ENCODE data around the gene ARHGEF1. TPM values are rescaled to one million over a fixed set of nuclear protein-coding genes. Genes with fewer than 3 reads are reported as not detected.

ARHGEF1 gene
- total RNA-seq, 1 experiment from 2014 or later: 106 TPM

GRCh38 chr19:41901707-41902360 lies 18.9 kb downstream of the ARHGEF1 start:
- DNase-seq (ENCODE audit: unreplicated experiment): no peak
- H3K36me3 Mint-ChIP-seq (ENCODE audit: insufficient read depth, unreplicated experiment): peaks cover 89% of the 10 kb centered on the region
- H3K27ac Mint-ChIP-seq (ENCODE audit: low read depth, unreplicated experiment): no peak overlapping the region
- BruUV-seq (replicated peaks): no TSS peak
- no peaks in the 10 kb centered on the region for H3K9me3 Mint-ChIP-seq (ENCODE audit: unreplicated experiment)
- no peak overlapping the region for H3K4me3 Mint-ChIP-seq (ENCODE audit: unreplicated experiment)
- no peak for TF ChIP-seq CTCF (IDR thresholded peaks at IDR 0.05; ENCODE audit: unreplicated experiment)
- intact Hi-C loops (cut with micrococcal nuclease): no loop called here
- no peaks in the 10 kb centered on the region for H3K27me3 Mint-ChIP-seq (ENCODE audit: insufficient read depth, unreplicated experiment)
- H3K4me1 Mint-ChIP-seq (ENCODE audit: insufficient read depth, unreplicated experiment): no peaks in the 10 kb centered on the region
- CTCF ChIA-PET: interaction anchor here (0.7 to 0.8 kb wide), 2 partner anchors 34 to 51 kb away, joined by 3 read pairs; no protein-coding TSS in a partner anchor
- POLR2A ChIA-PET: no interaction called here

- BruUV-seq (replicated peaks): no TSS peak
- CTCF ChIA-PET: interaction anchor here (0.7 kb wide), 3 partner anchors 31 to 48 kb away, joined by 3 read pairs; no protein-coding TSS in a partner anchor
- H3K27me3 Mint-ChIP-seq (ENCODE audit: insufficient read depth, unreplicated experiment): no peaks in the 10 kb centered on the region
- DNase-seq (ENCODE audit: unreplicated experiment): no peak
- intact Hi-C loops (cut with micrococcal nuclease): no loop called here
- H3K9me3 Mint-ChIP-seq (ENCODE audit: unreplicated experiment): no peaks in the 10 kb centered on the region
- POLR2A ChIA-PET: no interaction called here
- H3K36me3 Mint-ChIP-seq (ENCODE audit: insufficient read depth, unreplicated experiment): peaks cover 91% of the 10 kb centered on the region
- no peak for TF ChIP-seq CTCF (IDR thresholded peaks at IDR 0.05; ENCODE audit: unreplicated experiment)
- no peaks in the 10 kb centered on the region for H3K4me1 Mint-ChIP-seq (ENCODE audit: insufficient read depth, unreplicated experiment)
- H3K4me3 Mint-ChIP-seq (ENCODE audit: unreplicated experiment): no peak overlapping the region
- no peak overlapping the region for H3K27ac Mint-ChIP-seq (ENCODE audit: low read depth, unreplicated experiment)
Measured at GRCh38 chr19:41902594-41902993, 19.6 kb downstream of the ARHGEF1 start.

DNA sequence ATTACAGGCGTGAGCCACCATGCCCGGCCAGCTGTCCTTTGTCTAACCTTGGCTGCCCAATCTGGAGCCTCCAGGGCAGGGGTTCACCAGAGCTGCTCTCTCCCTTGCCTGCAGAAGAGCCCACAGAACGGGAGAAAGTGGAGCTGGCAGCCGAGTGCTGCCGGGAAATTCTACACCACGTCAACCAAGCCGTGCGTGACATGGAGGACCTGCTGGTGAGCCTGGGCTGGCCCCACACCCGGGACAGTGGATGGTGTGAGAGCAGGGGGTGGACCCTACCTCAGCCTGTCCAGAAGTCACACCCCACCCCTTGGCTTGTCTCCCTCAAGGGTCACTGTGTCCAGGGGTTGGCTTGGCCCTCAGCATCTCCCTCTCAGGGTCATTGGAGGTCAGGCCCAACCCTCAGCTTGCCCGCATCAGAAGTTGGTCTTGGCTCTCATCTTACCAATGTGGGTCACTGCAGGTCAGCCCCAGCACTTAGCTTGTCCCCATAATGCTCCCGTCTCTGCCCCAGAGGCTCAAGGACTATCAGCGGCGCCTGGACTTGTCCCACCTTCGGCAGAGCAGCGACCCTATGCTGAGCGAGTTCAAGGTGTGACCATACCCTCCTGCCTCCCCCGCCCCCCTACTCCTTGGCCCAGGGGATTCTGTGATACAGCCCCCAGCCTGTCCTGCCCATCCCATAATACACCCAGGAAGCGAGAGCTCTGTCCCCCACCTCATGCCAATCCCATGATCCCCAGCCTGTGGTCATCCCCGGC lies 20.4 kb downstream of the ARHGEF1 start:
- Mint-ChIP-seq H3K27ac (ENCODE audit: low read depth, unreplicated experiment) (no peak overlapping the region), H3K9me3 (ENCODE audit: unreplicated experiment) (no peaks in the 10 kb centered on the region), H3K36me3 (ENCODE audit: insufficient read depth, unreplicated experiment) (peaks cover 83% of the 10 kb centered on the region), H3K4me1 (ENCODE audit: insufficient read depth, unreplicated experiment) (no peaks in the 10 kb centered on the region), H3K27me3 (ENCODE audit: insufficient read depth, unreplicated experiment) (no peaks in the 10 kb centered on the region), H3K4me3 (ENCODE audit: unreplicated experiment) (no peak overlapping the region)
- no TSS peak for BruUV-seq (replicated peaks)
- POLR2A ChIA-PET: no interaction called here
- no peak for TF ChIP-seq CTCF (IDR thresholded peaks at IDR 0.05; ENCODE audit: unreplicated experiment)
- intact Hi-C loops (cut with micrococcal nuclease): no loop called here
- CTCF ChIA-PET: interaction anchor here (0.6 to 1.0 kb wide), 4 partner anchors 15 to 205 kb away, joined by 3 read pairs; no protein-coding TSS in a partner anchor
- no peak for DNase-seq (ENCODE audit: unreplicated experiment)

DNA sequence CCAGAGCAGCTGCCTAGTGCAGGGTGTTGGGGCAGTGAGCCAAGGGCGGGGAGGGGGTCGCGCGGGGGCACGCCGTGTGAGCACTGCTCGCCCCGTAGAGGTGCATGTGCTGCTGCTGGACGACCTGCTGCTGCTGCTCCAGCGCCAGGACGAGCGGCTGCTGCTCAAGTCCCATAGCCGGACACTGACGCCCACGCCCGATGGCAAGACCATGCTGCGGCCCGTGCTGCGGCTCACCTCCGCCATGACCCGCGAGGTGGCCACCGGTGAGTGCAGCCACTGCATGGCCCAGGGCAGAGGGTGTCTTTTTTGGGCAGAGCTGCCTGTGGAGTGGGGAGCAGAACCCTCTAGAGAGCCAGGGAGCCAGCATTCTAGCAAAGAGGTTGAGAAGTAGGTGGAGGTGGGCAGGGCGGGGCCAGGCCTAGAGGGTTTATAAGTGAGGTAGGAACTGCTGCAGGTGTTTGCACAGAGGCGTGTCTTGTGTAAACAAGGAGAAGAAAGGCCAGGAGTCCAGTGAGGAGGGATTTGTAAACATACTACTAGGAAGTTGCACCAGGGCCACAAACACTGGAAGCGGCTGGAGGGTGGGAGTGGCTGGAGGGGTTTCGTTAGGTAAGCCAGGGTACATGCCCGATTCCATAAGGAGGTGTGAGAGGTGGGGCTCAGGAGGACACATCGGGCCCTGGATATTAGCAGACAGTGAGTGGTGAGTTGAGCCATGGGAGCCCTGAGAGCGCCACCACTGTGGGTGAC lies 21.3 kb downstream of the ARHGEF1 start:
- Mint-ChIP-seq H3K4me1 (ENCODE audit: insufficient read depth, unreplicated experiment) (no peaks in the 10 kb centered on the region), H3K27me3 (ENCODE audit: insufficient read depth, unreplicated experiment) (no peaks in the 10 kb centered on the region), H3K27ac (ENCODE audit: low read depth, unreplicated experiment) (no peak overlapping the region), H3K9me3 (ENCODE audit: unreplicated experiment) (no peaks in the 10 kb centered on the region), H3K36me3 (ENCODE audit: insufficient read depth, unreplicated experiment) (peaks cover 81% of the 10 kb centered on the region), H3K4me3 (ENCODE audit: unreplicated experiment) (no peak overlapping the region)
- intact Hi-C loops (cut with micrococcal nuclease): no loop called here
- no peak for TF ChIP-seq CTCF (IDR thresholded peaks at IDR 0.05; ENCODE audit: unreplicated experiment)
- CTCF ChIA-PET: interaction anchor here (1.0 to 1.4 kb wide), 2 partner anchors 30 to 205 kb away, joined by 3 to 5 read pairs; no protein-coding TSS in a partner anchor
- DNase-seq (ENCODE audit: unreplicated experiment): no peak
- no TSS peak for BruUV-seq (replicated peaks)
- POLR2A ChIA-PET: no interaction called here

Data from MCF 10A (cell line).